Activated CD8-positive, alpha-beta T cell treated with anti-CD3 and anti-CD28 coated beads, Interleukin-2, amount 10 ng/mL, durations not matched to agents 7 days and 5 days (primary cell): ENCODE data around the gene MRPL2. TPM values are rescaled to one million over a fixed set of nuclear protein-coding genes. Genes with fewer than 3 reads are reported as not detected.

Experiments
- ATAC-seq: fragments of 150-1000 bp; cut with Tn5 transposase; one replicate; pipeline ENCODE4 v1.10.0; 2021; ENCODE audit warnings: moderate library complexity
- CTCF ChIA-PET: fragments of 350-600 bp; sonication (Branson Sonifier 250); formaldehyde crosslinking; loops from one replicate; lab custom pipeline; 2021; ENCODE audit warnings: antibody characterized with exemption; lab: Charles Lee
- POLR2A ChIA-PET: fragments of 350-600 bp; sonication (Branson Sonifier 250); formaldehyde crosslinking; loops from one replicate; lab custom pipeline; 2021; ENCODE audit warnings: antibody characterized with exemption; lab: Charles Lee
- DNase-seq: peaks from one replicate; pipeline ENCODE4 v3.0.0-alpha.2; 2020
- H3K27ac Mint-ChIP-seq: one replicate; pipeline ENCODE4 v1.8.0; 2021; ENCODE audit warnings: mild to moderate bottlenecking, mixed read lengths
- H3K27me3 Mint-ChIP-seq: one replicate; pipeline ENCODE4 v1.8.0; 2021; ENCODE audit warnings: low read depth, mixed read lengths
- H3K36me3 Mint-ChIP-seq: one replicate; pipeline ENCODE4 v1.8.0; 2021; ENCODE audit warnings: low read depth, mixed read lengths
- H3K4me1 Mint-ChIP-seq: one replicate; pipeline ENCODE4 v1.8.0; 2021; ENCODE audit warnings: low read depth, mixed read lengths
- H3K4me3 Mint-ChIP-seq: one replicate; pipeline ENCODE4 v1.8.0; 2021; ENCODE audit warnings: mild to moderate bottlenecking, mixed read lengths
- H3K9me3 Mint-ChIP-seq: one replicate; pipeline ENCODE4 v1.8.0; 2022; ENCODE audit warnings: mixed read lengths; ENCODE audit not compliant: insufficient read depth
- total RNA-seq, 2 experiments: library from RNA; stranded (reverse); gene quantifications; one replicate each; pipeline ENCODE4 v1.2.3, GENCODE V29; 2021

Gene MRPL2
- total RNA-seq, 2 experiments from 2014 or later, result 57.5 to 58.7 TPM

DNA sequence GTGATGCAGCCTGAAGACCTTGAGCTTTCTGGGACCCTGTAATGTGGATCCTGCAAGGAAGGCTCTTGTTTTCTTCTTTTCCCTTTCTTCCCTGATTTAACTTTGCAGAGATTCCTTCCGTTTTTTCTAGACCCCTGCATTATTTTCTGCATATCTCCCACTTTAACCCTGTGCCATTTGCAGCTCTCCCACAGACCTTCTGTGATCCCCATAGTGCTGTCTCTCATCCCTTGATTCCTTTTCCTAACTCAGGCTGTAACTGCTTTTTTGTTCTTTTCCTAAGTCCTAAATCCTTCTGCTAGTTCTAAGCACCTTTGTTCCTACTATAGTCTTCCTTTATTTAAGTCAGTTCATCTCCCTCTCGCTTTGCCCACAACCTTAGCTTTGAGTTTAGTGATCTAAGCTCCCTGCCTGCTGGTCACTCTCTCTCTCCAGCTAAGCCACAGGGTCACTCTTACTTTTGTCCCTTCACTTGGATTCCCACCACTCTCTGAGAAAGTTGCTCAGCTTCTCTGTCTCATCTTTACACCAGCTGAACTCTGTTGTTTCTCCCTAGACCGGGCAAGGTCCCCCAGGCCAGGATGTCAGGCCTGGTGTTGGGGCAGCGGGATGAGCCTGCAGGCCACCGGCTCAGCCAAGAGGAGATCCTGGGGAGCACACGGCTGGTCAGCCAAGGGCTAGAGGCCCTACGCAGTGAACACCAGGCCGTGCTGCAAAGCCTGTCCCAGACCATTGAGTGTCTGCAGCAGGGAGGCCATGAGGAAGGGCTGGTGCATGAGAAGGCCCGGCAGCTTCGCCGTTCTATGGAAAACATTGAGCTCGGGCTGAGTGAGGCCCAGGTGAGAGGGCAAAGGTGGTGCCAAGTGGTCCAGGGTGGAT is 1.8 kb upstream of the MRPL2 start:
- ATAC-seq (no peak), DNase-seq (no peak)
- Mint-ChIP-seq H3K4me3 (peak overlapping the region; percentile 95), H3K36me3 (peaks cover 14% of the 10 kb centered on the region), H3K27me3 (no peaks in the 10 kb centered on the region), H3K27ac (peak overlapping the region; percentile 98), H3K9me3 (no peaks in the 10 kb centered on the region), H3K4me1 (peaks cover 24% of the 10 kb centered on the region)
- ChIA-PET CTCF (interaction anchor here (0.6 to 1.5 kb wide), 4 partner anchors 8 to 126 kb away, joined by 3 to 8 read pairs (median 3); no protein-coding TSS in a partner anchor), POLR2A (no interaction called here)

DNA sequence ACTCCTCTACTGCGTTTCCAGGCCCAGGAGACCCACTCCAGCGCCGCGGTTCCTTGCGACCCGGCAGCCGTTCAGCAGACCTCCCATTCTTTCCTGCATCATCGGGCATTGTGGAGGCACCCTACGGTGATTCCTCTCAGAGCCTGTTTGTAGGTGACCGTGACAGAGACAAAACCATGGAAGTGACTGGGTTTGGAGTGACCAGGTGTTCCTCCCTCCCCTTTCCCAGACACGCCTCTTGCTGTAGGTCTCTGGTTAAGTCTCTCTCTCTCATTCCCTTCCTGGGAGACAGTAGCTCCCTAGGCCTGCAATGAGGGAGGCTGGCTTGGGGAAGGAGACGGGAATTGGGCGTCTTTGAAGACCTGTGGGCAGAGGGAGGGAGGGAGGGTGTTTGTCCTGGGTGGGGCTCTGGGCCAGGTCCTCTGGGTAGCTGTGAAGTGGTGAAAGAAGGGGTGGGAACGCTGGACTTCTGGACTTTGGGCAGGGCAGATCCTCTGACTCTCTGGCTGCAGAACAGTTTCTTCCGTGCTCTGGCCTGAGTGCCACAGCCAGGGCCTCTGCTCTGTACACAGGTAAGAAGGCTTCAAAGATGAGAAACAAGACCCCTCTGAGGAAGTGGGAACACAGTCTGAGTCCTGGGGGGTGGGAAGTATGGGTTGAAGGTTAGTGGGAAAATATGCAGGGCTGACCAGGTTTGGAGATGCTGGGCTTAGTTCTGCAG is 960 bp upstream of the MRPL2 start:
- ATAC-seq (no peak), DNase-seq (no peak)
- Mint-ChIP-seq H3K27me3 (no peaks in the 10 kb centered on the region), H3K4me1 (peaks cover 24% of the 10 kb centered on the region), H3K9me3 (no peaks in the 10 kb centered on the region), H3K4me3 (peak overlapping the region; percentile 95), H3K27ac (peak overlapping the region; percentile 98), H3K36me3 (peaks cover 21% of the 10 kb centered on the region)
- ChIA-PET CTCF (interaction anchor here (0.6 to 1.5 kb wide), 6 partner anchors 9 to 132 kb away, joined by 3 to 8 read pairs (median 3); no protein-coding TSS in a partner anchor), POLR2A (interaction anchor here (1.4 kb wide), 1 partner anchor 164 kb away, joined by 3 read pairs; no protein-coding TSS in a partner anchor)

DNA sequence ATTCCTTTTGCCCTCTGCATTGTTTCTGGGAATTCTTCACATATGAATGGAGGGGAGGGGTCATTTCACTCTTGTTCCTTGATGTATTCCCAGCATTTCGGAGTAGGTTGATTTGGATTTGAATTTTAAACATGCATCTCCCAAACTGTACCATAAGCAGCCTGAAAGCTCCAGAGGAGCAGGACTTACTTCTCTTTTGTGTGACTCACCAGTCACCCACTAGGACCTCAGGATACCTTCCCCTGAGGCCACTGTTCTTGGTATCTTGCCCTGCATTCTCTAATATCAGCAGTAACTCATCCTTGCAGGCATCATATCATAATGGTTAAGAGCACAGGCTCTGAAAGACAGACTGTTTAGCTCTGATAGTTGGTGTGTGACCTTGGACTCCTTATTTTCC is 703 bp downstream of the MRPL2 start:
- Mint-ChIP-seq H3K27ac (peak overlapping the region; percentile 98), H3K9me3 (no peaks in the 10 kb centered on the region), H3K4me3 (peak overlapping the region; percentile 95), H3K36me3 (peaks cover 27% of the 10 kb centered on the region), H3K27me3 (no peaks in the 10 kb centered on the region), H3K4me1 (peaks cover 32% of the 10 kb centered on the region)
- DNase-seq, result no peak
- ATAC-seq, result no peak
- CTCF ChIA-PET, result interaction anchor here (1.4 to 1.5 kb wide), 2 partner anchors 45 to 84 kb away, joined by 4 to 8 read pairs; partner anchors contain the start of genes KLHDC3 and MEA1
- POLR2A ChIA-PET, result interaction anchor here (0.8 to 1.3 kb wide), 3 partner anchors 74 to 85 kb away, joined by 3 to 6 read pairs (median 5); partner anchors contain the start of gene PPP2R5D

DNA sequence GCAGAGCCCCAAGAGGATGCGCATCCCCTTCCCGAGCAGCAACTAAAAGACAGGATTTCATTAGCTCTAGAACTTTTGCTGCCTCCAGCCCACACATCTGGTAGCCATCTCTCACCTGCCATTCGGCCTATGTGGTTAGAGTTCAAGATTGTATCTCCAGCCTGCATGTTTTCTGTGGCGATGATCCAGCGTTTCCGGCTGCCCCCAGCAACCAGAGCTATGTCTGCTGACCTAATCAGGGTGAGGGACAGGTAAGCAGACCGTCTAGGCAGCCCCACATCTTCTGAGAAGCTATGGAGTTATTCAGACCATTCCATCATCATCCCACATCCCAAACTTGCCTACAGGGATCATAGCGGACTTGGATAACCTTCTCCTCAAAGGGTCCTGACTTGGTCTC is 3.3 kb downstream of the MRPL2 start:
- Mint-ChIP-seq H3K36me3 (peaks cover 36% of the 10 kb centered on the region), H3K4me3 (no peak overlapping the region), H3K4me1 (peaks cover 49% of the 10 kb centered on the region), H3K9me3 (no peaks in the 10 kb centered on the region), H3K27ac (no peak overlapping the region), H3K27me3 (no peaks in the 10 kb centered on the region)
- ChIA-PET POLR2A (interaction anchor here (1.7 kb wide), 1 partner anchor 76 kb away, joined by 9 read pairs; no protein-coding TSS in a partner anchor), CTCF (interaction anchor here (0.9 kb wide), 1 partner anchor 42 kb away, joined by 3 read pairs; no protein-coding TSS in a partner anchor)
- ATAC-seq (no peak), DNase-seq (no peak)

DNA sequence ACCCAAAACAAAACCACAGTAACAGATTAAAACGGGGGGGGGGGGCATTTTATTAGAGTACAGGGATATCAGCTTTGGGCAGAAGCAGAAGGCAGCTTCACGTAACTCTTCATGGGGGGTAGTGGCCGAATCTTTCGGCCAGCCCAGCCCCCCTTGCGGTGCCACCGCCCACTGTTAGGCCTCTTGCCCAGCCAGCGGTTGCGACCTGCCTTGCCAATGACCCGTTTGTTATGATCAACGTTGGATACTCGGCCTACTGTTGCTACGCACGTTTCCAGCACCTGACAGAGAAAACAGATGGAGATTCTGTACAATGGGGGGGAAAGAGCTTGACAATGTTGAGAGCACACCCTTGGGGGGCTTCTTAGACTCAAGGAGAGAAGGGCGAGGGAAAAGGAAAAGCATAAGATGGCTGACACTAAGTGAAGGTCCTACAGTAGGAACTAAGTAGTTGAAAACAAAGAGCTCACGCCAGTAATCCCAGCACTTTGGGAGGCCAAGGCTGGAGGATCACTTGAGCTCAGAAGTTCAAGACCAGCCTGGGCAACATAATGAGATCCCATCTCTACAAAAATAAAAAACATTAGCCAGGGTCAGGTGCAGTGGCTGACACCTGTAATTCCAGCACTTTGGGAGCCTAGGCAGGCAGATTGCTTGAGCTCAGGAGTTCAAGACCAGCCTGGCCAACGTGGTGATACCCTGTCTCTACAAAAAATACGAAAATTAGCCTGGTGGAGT is 4.9 kb downstream of the MRPL2 start:
- CTCF ChIA-PET, result interaction anchor here (0.7 to 1.8 kb wide), 8 partner anchors 9 to 1183 kb away, joined by 3 to 9 read pairs (median 4); partner anchors contain the start of genes CNPY3, KLHDC3, PPP2R5D and RRP36
- Mint-ChIP-seq H3K27ac (peak overlapping the region; percentile 99), H3K9me3 (no peaks in the 10 kb centered on the region), H3K4me1 (peaks cover 50% of the 10 kb centered on the region), H3K27me3 (no peaks in the 10 kb centered on the region), H3K36me3 (peaks cover 44% of the 10 kb centered on the region), H3K4me3 (peak overlapping the region; percentile 90)
- no peak for DNase-seq
- no peak for ATAC-seq
- POLR2A ChIA-PET, result interaction anchor here (0.6 to 1.7 kb wide), 16 partner anchors 10 to 967 kb away, joined by 3 to 12 read pairs (median 4); partner anchors contain the start of genes CNPY3, KLHDC3, MEA1 and PEX6

DNA sequence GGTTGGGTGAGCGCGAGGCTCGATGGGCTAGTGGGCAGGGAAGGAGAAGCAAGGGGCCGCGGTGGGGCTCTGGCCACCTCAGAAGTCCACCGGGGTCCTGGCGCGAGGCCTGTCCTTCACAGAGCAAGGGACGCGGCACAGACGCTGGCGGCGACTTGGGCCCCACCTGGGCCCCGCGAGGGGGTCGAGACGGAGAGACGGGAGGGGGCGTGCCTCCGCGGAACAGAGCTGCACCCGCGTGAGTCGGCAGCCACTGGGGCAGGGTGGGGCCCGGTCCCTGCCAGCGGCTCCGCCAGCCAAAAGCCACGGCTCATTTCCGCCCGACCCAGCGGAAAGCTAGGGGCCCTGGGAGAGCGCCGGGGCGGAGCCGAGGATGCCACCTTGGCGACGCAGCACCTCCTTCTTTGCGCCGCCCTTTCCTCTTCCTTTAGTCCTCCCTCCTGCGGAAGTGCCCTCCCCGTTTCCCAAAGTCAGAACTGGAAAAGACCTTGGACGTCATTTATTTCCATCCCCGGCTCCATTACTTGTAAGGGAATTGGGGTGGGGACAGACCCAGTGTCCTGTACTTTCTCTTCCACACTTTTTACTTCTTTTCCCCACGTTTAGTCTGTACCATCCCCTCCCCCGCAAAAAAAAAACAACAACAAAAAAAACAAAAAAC is 5.6 kb downstream of the MRPL2 start, which contains the start of gene CUL7:
Gene CUL7, minus strand, starts transcription at position 307 of the 661 bp plus-strand sequence. CDS start 1,063 bp downstream, outside the sequence.
- Mint-ChIP-seq H3K4me1 (peaks cover 46% of the 10 kb centered on the region), H3K27me3 (no peaks in the 10 kb centered on the region), H3K9me3 (no peaks in the 10 kb centered on the region), H3K27ac (peak within 1 kb of the TSS; percentile 99), H3K4me3 (peak within 1 kb of the TSS; percentile 90), H3K36me3 (peaks cover 46% of the 10 kb centered on the region)
- ChIA-PET POLR2A (interaction anchor here (0.6 to 1.7 kb wide), 11 partner anchors 10 to 307 kb away, joined by 3 to 12 read pairs (median 4); partner anchors contain the start of genes CNPY3, PEX6, RPL7L1 and RRP36), CTCF (interaction anchor here (0.7 to 1.8 kb wide), 5 partner anchors 32 to 124 kb away, joined by 3 to 7 read pairs (median 4); partner anchors contain the start of genes CNPY3, KLHDC3, PPP2R5D and RRP36)
- DNase-seq (peak; percentile 94), ATAC-seq (peak; percentile 99)

DNA sequence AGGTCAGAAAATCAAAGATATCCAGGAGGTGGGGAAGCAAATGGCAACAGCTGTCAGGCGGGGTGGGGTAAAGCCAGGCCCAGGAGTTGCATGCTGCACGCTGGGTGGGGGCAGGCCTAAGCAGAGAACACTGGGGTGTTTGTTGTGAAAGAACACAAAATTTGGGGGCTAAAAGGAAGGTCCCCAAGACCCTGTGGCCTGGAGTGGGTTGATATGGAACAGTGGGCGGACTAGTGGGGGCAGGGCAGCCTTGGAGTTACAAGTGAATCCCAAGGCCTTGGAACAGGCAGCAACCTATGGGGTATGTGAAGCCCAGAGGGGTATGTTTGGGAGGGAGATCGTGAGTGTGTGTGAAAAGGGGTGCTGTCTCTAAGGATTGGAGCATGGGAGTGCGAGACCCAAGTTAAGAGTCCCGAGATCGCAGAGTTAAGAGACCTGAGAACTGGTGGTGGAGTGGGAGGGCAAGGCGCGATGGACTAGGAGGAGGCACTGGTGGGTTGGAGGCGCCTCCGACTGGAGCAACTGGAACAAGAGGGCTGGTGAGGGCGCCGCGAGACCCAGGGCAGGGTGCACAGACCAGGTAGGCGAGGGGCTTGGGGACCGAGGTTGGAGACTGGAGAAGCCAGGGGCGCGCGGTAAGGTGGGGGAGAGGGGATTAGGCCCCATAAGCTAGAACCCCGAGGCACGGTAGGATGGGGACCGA is 6.2 kb downstream of the MRPL2 start:
- H3K4me1 Mint-ChIP-seq, result peaks cover 40% of the 10 kb centered on the region
- H3K27me3 Mint-ChIP-seq, result no peaks in the 10 kb centered on the region
- H3K4me3 Mint-ChIP-seq, result peak overlapping the region; percentile 90
- no peaks in the 10 kb centered on the region for H3K9me3 Mint-ChIP-seq
- ChIA-PET CTCF (interaction anchor here (0.9 to 1.8 kb wide), 4 partner anchors 32 to 123 kb away, joined by 3 to 5 read pairs (median 4); partner anchors contain the start of genes CNPY3, PPP2R5D and RRP36), POLR2A (interaction anchor here (1.0 to 1.7 kb wide), 6 partner anchors 13 to 173 kb away, joined by 3 to 12 read pairs (median 4); partner anchors contain the start of genes CNPY3, PEX6, RPL7L1 and RRP36)
- ATAC-seq, result peak; percentile 40
- H3K27ac Mint-ChIP-seq, result peak overlapping the region; percentile 99
- peaks cover 41% of the 10 kb centered on the region for H3K36me3 Mint-ChIP-seq
- DNase-seq, result peak; percentile 37

DNA sequence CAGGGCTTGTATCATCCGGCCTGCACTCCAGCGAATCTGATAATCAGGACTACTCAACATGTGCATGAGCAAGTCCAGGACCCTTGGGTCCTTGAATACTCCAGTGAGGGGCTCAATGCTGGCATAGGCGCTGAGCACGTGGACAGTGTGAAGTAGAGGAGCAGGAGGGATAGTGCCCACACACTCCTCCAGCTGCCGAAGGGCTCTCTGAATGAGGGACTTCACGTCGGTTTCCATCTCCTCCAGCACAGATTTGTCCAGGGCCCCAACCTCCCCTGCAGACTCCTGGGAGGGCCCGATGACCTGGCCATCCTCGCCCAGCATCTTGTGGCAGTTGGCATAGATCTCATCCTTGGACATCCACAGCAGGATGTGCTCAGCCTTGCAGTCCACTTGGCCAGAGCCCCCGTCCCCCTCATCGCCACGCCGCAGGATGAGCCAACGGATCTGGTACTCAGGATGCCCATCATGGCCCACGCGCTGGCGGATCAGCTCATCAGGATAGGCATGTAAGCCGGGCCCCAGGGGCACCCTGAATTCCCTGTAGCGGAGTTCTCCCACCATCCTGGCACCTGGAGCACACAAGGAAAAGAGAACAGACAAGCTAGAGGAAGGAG is 6.9 kb downstream of the MRPL2 start:
- Mint-ChIP-seq H3K27me3 (no peaks in the 10 kb centered on the region), H3K36me3 (peaks cover 36% of the 10 kb centered on the region), H3K27ac (peak overlapping the region; percentile 99), H3K4me3 (peak overlapping the region; percentile 90), H3K4me1 (peaks cover 34% of the 10 kb centered on the region), H3K9me3 (no peaks in the 10 kb centered on the region)
- POLR2A ChIA-PET, result interaction anchor here (0.6 to 1.7 kb wide), 2 partner anchors 40 to 74 kb away, joined by 3 to 12 read pairs; partner anchors contain the start of gene PEX6
- DNase-seq, result no peak
- CTCF ChIA-PET, result interaction anchor here (1.5 kb wide), 1 partner anchor 92 kb away, joined by 5 read pairs; no protein-coding TSS in a partner anchor
- no peak for ATAC-seq

DNA sequence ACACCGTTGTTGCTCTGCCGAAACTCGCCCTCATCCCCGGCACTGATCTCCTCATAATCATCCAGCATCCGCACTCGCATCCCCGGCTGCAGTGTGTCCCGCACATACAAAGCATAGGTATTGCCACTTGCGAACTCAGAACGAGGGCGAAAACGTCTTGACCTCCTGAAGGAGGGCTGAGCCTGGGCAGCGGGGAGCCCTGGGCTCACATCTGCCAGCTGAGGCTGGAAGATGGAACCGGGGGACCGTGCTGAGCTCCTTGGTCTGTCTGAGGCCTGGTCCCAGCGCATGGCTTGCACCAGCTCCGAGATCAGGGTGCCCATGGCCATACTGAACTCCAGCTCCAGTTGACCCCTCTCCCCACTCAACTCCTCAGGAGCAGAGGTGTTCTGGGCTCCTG is 8.3 kb downstream of the MRPL2 start:
- no peak overlapping the region for H3K4me3 Mint-ChIP-seq
- H3K36me3 Mint-ChIP-seq, result peaks cover 32% of the 10 kb centered on the region
- peaks cover 34% of the 10 kb centered on the region for H3K4me1 Mint-ChIP-seq
- no peak overlapping the region for H3K27ac Mint-ChIP-seq
- ChIA-PET CTCF (no interaction called here), POLR2A (no interaction called here)
- H3K9me3 Mint-ChIP-seq, result no peaks in the 10 kb centered on the region
- DNase-seq (no peak), ATAC-seq (no peak)
- H3K27me3 Mint-ChIP-seq, result no peaks in the 10 kb centered on the region
